Esophagus muscularis mucosa (tissue), 4 donors: Measurements from ENCODE around the gene TUBD1. TPM values are rescaled to one million over a fixed set of nuclear protein-coding genes. Genes with fewer than 3 reads are reported as not detected.
"Not testable (repeated sequence)": the region's sequence is repeated elsewhere in the genome, so short reads cannot be mapped to it uniquely, and the experiment has no call there.

Source experiments
- DNase-seq: peaks from one replicate; pipeline ENCODE4 v3.0.0-alpha.2; 2017; ENCODE audit errors: extremely low spot score
- H3K27ac ChIP-seq, 4 donors: fragments of 200-600 bp; sonication (generic); replicated peaks in 1 of 4; 1 replicate in 3 of 4; 2 replicates in 1 of 4; pipeline ENCODE4 v1.5.1; 2016 to 2019; ENCODE audit warnings: mild to moderate bottlenecking in 1 of 4
- H3K27me3 ChIP-seq, 4 donors: fragments of 200-600 bp; sonication (generic); one replicate each; pipeline versions ENCODE4 v1.5.1 to v1.6.0; 2016 to 2019
- H3K36me3 ChIP-seq, 4 donors: fragments of 200-600 bp; sonication (generic); one replicate each; pipeline ENCODE4 v1.5.1; 2016 to 2019
- H3K4me1 ChIP-seq, 4 donors: fragments of 200-600 bp; sonication (generic); one replicate each; pipeline ENCODE4 v1.5.1; 2016 to 2019
- H3K4me3 ChIP-seq, 4 donors: fragments of 200-600 bp; sonication (generic); 1 replicate in 2 of 4; 2 replicates in 2 of 4; pipeline ENCODE4 v1.5.1; 2016 to 2019; ENCODE audit warnings: mild to moderate bottlenecking in 4 of 4, moderate library complexity in 1 of 4
- H3K9me3 ChIP-seq, 4 donors: fragments of 200-600 bp; sonication (generic); 1 replicate in 3 of 4; 2 replicates in 1 of 4; pipeline ENCODE4 v1.5.1; 2016 to 2019
- CTCF ChIP-seq, 3 experiments: fragments of 200-600 bp in 2 of 3; fragments of 450-650 bp in 1 of 3; sonication (generic) in 2 of 3; IDR thresholded peaks; one replicate each; pipeline ENCODE4 v1.5.1; 2017 to 2019; ENCODE audit warnings: antibody characterized with exemption in 3 of 3, mild to moderate bottlenecking in 2 of 3, moderate library complexity in 1 of 3
- EP300 ChIP-seq: sonication (generic); formaldehyde crosslinking; IDR thresholded peaks from one replicate; pipeline ENCODE4 v1.6.1; 2017; ENCODE audit warnings: antibody characterized with exemption
- POLR2A ChIP-seq: fragments of 450-650 bp; IDR thresholded peaks from one replicate; pipeline ENCODE4 v1.6.1; 2017; ENCODE audit warnings: antibody characterized with exemption, moderate library complexity, mild to moderate bottlenecking, low read depth
- POLR2AphosphoS5 ChIP-seq, 2 donors: sonication (generic); formaldehyde crosslinking; IDR thresholded peaks; one replicate each; pipeline ENCODE4 v1.6.1; 2017; ENCODE audit warnings: antibody characterized with exemption in 2 of 2
- WGBS: methylation state at CpG from one replicate; pipeline ENCODE4 v1.1.5; 2018; 5-methylcytosine and 5-hydroxymethylcytosine counted together
- intact Hi-C: fragments of 100-400 bp; cut with DNase I; formaldehyde crosslinking; loops from one replicate; pipeline ENCODE4 v1.15.1; 2023
- total RNA-seq, 4 donors: library from RNA; depleted of rRNA; stranded (reverse); fragments of >200 nt; gene quantifications; one replicate each; pipeline versions ENCODE4 v1.1.0 to v1.2.1, GENCODE V29; 2016

TUBD1 gene
- 10 to 100 TPM in 1 of 4 donors, 1 to 10 TPM in 3; 5.6 to 10.4 (median 7.0) TPM for total RNA-seq

GRCh38 chr17:59892924-59893675 lies at the start of gene TUBD1, which contains the start of gene RPS6KB1:
TUBD1 (minus strand) TSS chr17:59892943; CDS start chr17:59891002, 1,941 bp downstream.
RPS6KB1 (plus strand) TSS chr17:59893121; CDS start chr17:59893185, 64 bp downstream.
- no peaks in the 10 kb centered on the region for H3K9me3 ChIP-seq
- intact Hi-C loops = no loop called here
- H3K4me3 ChIP-seq = peak within 1 kb of the TSS; percentile 79 to 98 (median 81)
- no peaks in the 10 kb centered on the region for H3K27me3 ChIP-seq
- peak within 1 kb of the TSS; percentile 87 to 95 (median 92) for H3K27ac ChIP-seq
- TF ChIP-seq POLR2A = peak; percentile 72
- TF ChIP-seq EP300 = no peak
- TF ChIP-seq CTCF (IDR thresholded peaks at IDR 0.05) = peak in 1 of 3 experiments; percentile 5
- peak; percentile 96 to 97 for TF ChIP-seq POLR2AphosphoS5 (IDR thresholded peaks at IDR 0.05)
- WGBS = under 1% methylated on average over 28 of the region's 61 CpGs
- H3K36me3 ChIP-seq = peaks cover 0 to 22% (median 14%) of the 10 kb centered on the region in 4 donors
- H3K4me1 ChIP-seq = peaks cover 31 to 63% (median 53%) of the 10 kb centered on the region in 4 donors
- DNase-seq = peak; percentile 98

GRCh38 chr17:59941131-59941530 lies 48.4 kb upstream of the TUBD1 start:
- TF ChIP-seq EP300 (no peak), POLR2AphosphoS5 (IDR thresholded peaks at IDR 0.05) (no peak), POLR2A (no peak), CTCF (IDR thresholded peaks at IDR 0.05) (no peak)

GRCh38 chr17:59940697-59941096 lies 48.0 kb upstream of the TUBD1 start:
- intact Hi-C loops = not testable (repeated sequence)
- H3K36me3 ChIP-seq = peaks cover 48 to 99% (median 74%) of the 10 kb centered on the region in 4 donors
- WGBS = 87% methylated on average over 3 of the region's 3 CpGs

More at GRCh38 chr17:59941131-59941530, 48.4 kb upstream of the TUBD1 start:
- WGBS = 67% methylated on average over 1 of the region's 1 CpG
- Histone ChIP-seq H3K9me3 (no peaks in the 10 kb centered on the region), H3K27me3 (no peaks in the 10 kb centered on the region), H3K4me3 (no peak overlapping the region), H3K4me1 (no peaks in the 10 kb centered on the region), H3K36me3 (peaks cover 48 to 99% (median 74%) of the 10 kb centered on the region in 4 donors), H3K27ac (no peak overlapping the region)
- intact Hi-C loops = no loop called here
- DNase-seq = no peak

GRCh38 chr17:59933317-59933716 lies 40.6 kb upstream of the TUBD1 start:
- DNase-seq, H3K4me3 ChIP-seq, H3K9me3 ChIP-seq, H3K27me3 ChIP-seq, H3K4me1 ChIP-seq, H3K27ac ChIP-seq, intact Hi-C loops: not testable (repeated sequence)
- WGBS = 100% methylated on average over 1 of the region's 1 CpG
- H3K36me3 ChIP-seq = peaks cover 73 to 100% (median 93%) of the 10 kb centered on the region in 4 donors

More at GRCh38 chr17:59940697-59941096, 48.0 kb upstream of the TUBD1 start:
- H3K27me3 ChIP-seq, H3K4me1 ChIP-seq, H3K27ac ChIP-seq, H3K4me3 ChIP-seq, DNase-seq, H3K9me3 ChIP-seq: not testable (repeated sequence)

GRCh38 chr17:59930768-59931167 lies 38.0 kb upstream of the TUBD1 start:
- H3K4me1 ChIP-seq, H3K27me3 ChIP-seq, DNase-seq, intact Hi-C loops, H3K27ac ChIP-seq, H3K9me3 ChIP-seq, H3K4me3 ChIP-seq: not testable (repeated sequence)
- H3K36me3 ChIP-seq = peaks cover 71 to 100% (median 94%) of the 10 kb centered on the region in 4 donors
- whole genome bisulfite sequencing = 50% methylated on average over 3 of the region's 3 CpGs

GRCh38 chr17:59930121-59930520 lies 37.4 kb upstream of the TUBD1 start:
- H3K4me1 ChIP-seq, H3K4me3 ChIP-seq, intact Hi-C loops, DNase-seq, H3K9me3 ChIP-seq, H3K27ac ChIP-seq, H3K27me3 ChIP-seq: not testable (repeated sequence)
- H3K36me3 ChIP-seq = peaks cover 69 to 100% (median 91%) of the 10 kb centered on the region in 4 donors
- 96% methylated on average over 2 of the region's 2 CpGs for WGBS

GRCh38 chr17:59920637-59921036 lies 27.9 kb upstream of the TUBD1 start:
- DNase-seq, intact Hi-C loops, H3K4me3 ChIP-seq, H3K27ac ChIP-seq, H3K27me3 ChIP-seq, H3K4me1 ChIP-seq, H3K9me3 ChIP-seq: not testable (repeated sequence)
- WGBS = 98% methylated on average over 5 of the region's 5 CpGs
- peaks cover 27 to 98% (median 75%) of the 10 kb centered on the region in 4 donors for H3K36me3 ChIP-seq
